T-cell (primary cell): ENCODE data around the gene ANKH. TPM values are rescaled to one million over a fixed set of nuclear protein-coding genes. Genes with fewer than 3 reads are reported as not detected.
A peak's percentile ranks its signal among the peaks of the same experiment; 100 is the strongest.

ENCODE experiments used
- ATAC-seq, 4 experiments: fragments of 200-7000 bp in 3 of 4; fragments of 150-1000 bp in 1 of 4; cut with Tn5 transposase; replicated peaks in 1 of 4; 1 replicate in 3 of 4; 2 replicates in 1 of 4; pipeline ENCODE4 v1.10.0; 2021; ENCODE audit warnings: moderate library complexity in 3 of 4, mild to moderate bottlenecking in 2 of 4, moderate number of reproducible peaks in 1 of 4
- CTCF ChIA-PET, 2 donors: fragments of 300-600 bp; sonication (Branson Sonifier 250); formaldehyde crosslinking; loops; one replicate each; lab custom pipeline; 2022; ENCODE audit warnings: antibody characterized with exemption in 2 of 2; lab: Charles Lee
- POLR2A ChIA-PET, 2 donors: fragments of 300-600 bp; sonication (Branson Sonifier 250); formaldehyde crosslinking; loops; one replicate each; lab custom pipeline; 2022; ENCODE audit warnings: antibody characterized with exemption in 2 of 2; lab: Charles Lee
- DNase-seq, 35 experiments: peaks; one replicate each; pipeline versions ENCODE4 v3.0.0 to v3.0.0-alpha.2; 2013 to 2023
- H3K27ac ChIP-seq: one replicate; pipeline ENCODE4 v1.5.1; 2013; ENCODE audit warnings: low read length
- H3K27me3 ChIP-seq, 2 experiments: replicated peaks in 1 of 2; 1 replicate in 1 of 2; 2 replicates in 1 of 2; pipeline versions ENCODE4 v1.6.1 to v1.7.0; 2013; ENCODE audit warnings: low read length in 1 of 2, mixed read lengths in 1 of 2; ENCODE audit not compliant: control insufficient read depth in 2 of 2, insufficient read depth in 2 of 2; ENCODE audit errors: extremely low read depth in 1 of 2
- H3K36me3 ChIP-seq, 2 donors: 1 replicate in 1 of 2; 2 replicates in 1 of 2; pipeline versions ENCODE4 v1.6.1 to v1.7.0; 2013; ENCODE audit warnings: low read length in 1 of 2; ENCODE audit not compliant: control insufficient read depth in 2 of 2, insufficient read depth in 1 of 2; ENCODE audit errors: extremely low read depth in 1 of 2
- H3K4me1 ChIP-seq, 2 experiments: 1 replicate in 1 of 2; 2 replicates in 1 of 2; pipeline versions ENCODE4 v1.6.1 to v1.7.0; 2013; ENCODE audit warnings: low read length in 2 of 2, mixed read lengths in 1 of 2; ENCODE audit not compliant: insufficient read depth in 2 of 2, control insufficient read depth in 1 of 2; ENCODE audit errors: extremely low read depth in 1 of 2
- H3K4me3 ChIP-seq, 2 donors: 1 replicate in 1 of 2; 2 replicates in 1 of 2; pipeline versions ENCODE4 v1.5.1 to v1.7.0; 2013; ENCODE audit warnings: mild to moderate bottlenecking in 2 of 2, low read length in 1 of 2, moderate library complexity in 1 of 2; ENCODE audit not compliant: control insufficient read depth in 1 of 2; ENCODE audit errors: extremely low read depth in 1 of 2
- H3K9me3 ChIP-seq: 2 replicates; pipeline ENCODE4 v1.7.0; 2013
- H3K27ac Mint-ChIP-seq, 2 donors: one replicate each; pipeline ENCODE4 v1.8.0; 2020 to 2021; ENCODE audit warnings: mild to moderate bottlenecking in 2 of 2, mixed read lengths in 2 of 2
- H3K27me3 Mint-ChIP-seq, 2 donors: one replicate each; pipeline ENCODE4 v1.8.0; 2021 to 2022; ENCODE audit warnings: mixed read lengths in 2 of 2
- H3K36me3 Mint-ChIP-seq: one replicate; pipeline ENCODE4 v1.8.0; 2021; ENCODE audit warnings: mixed read lengths
- H3K4me1 Mint-ChIP-seq, 3 donors: one replicate each; pipeline ENCODE4 v1.8.0; 2020 to 2022; ENCODE audit warnings: mixed read lengths in 3 of 3, mild to moderate bottlenecking in 1 of 3
- H3K4me3 Mint-ChIP-seq, 3 donors: one replicate each; pipeline ENCODE4 v1.8.0; 2020 to 2022; ENCODE audit warnings: mild to moderate bottlenecking in 3 of 3, mixed read lengths in 3 of 3, moderate library complexity in 3 of 3
- H3K9me3 Mint-ChIP-seq, 3 donors: one replicate each; pipeline ENCODE4 v1.8.0; 2020 to 2022; ENCODE audit warnings: mixed read lengths in 3 of 3
- WGBS: methylation state at CpG from one replicate; pipeline ENCODE4 v1.1.5; 2013; ENCODE audit warnings: missing lambda C conversion rate; ENCODE audit not compliant: insufficient coverage; 5-methylcytosine and 5-hydroxymethylcytosine counted together
- total RNA-seq, 35 experiments: library from RNA in 6 of 35; stranded (reverse) in 6 of 35; fragments of 120-200 nt in 1 of 35; gene quantifications; one replicate each; pipeline versions ENCODE4 v1.2.1 to v1.2.4 and lab custom pipeline; 2013 to 2026

Gene ANKH
- total RNA-seq, 5 donors from 2014 or later (not counting 1 experiment from before 2014, with no cell fraction given), result 98.9 to 200 (median 167) TPM

GRCh38 chr5:14854799-14855198 lies 16.8 kb downstream of the ANKH start:
- H3K9me3 ChIP-seq, result no peaks in the 10 kb centered on the region
- CTCF ChIA-PET, result interaction anchor here in 1 of 2 donors (1.0 kb wide), 1 partner anchor 17 kb away, joined by 3 read pairs; the partner anchor contains the start of gene ANKH
- Mint-ChIP-seq H3K27ac (peak overlapping the region in 1 of 2 donors; percentile 12), H3K36me3 (peaks cover 22% of the 10 kb centered on the region), H3K4me3 (no peak overlapping the region), H3K4me1 (peaks cover 52 to 63% (median 53%) of the 10 kb centered on the region in 3 donors), H3K27me3 (no peaks in the 10 kb centered on the region), H3K9me3 (no peaks in the 10 kb centered on the region)
- no peak overlapping the region for H3K27ac ChIP-seq
- H3K27me3 ChIP-seq, result no peaks in the 10 kb centered on the region
- no peak overlapping the region for H3K4me3 ChIP-seq
- no peaks in the 10 kb centered on the region for H3K36me3 ChIP-seq
- ATAC-seq (no peak), DNase-seq (no peak)
- POLR2A ChIA-PET, result no interaction called here
- 100% methylated on average over 3 of the region's 4 CpGs for WGBS
- H3K4me1 ChIP-seq, result no peaks in the 10 kb centered on the region

GRCh38 chr5:14853685-14854084 lies 17.9 kb downstream of the ANKH start:
- ChIA-PET POLR2A (no interaction called here), CTCF (no interaction called here)
- no peak for ATAC-seq
- no peaks in the 10 kb centered on the region for H3K27me3 ChIP-seq
- no peak overlapping the region for H3K27ac Mint-ChIP-seq
- H3K4me1 Mint-ChIP-seq, result peaks cover 47 to 60% (median 47%) of the 10 kb centered on the region in 3 donors
- H3K27ac ChIP-seq, result no peak overlapping the region
- no peaks in the 10 kb centered on the region for H3K36me3 ChIP-seq
- WGBS, result no CpG with 5 or more reads among the region's 4 CpGs
- H3K4me3 Mint-ChIP-seq, result no peak overlapping the region
- no peaks in the 10 kb centered on the region for H3K9me3 Mint-ChIP-seq
- peaks cover 28% of the 10 kb centered on the region for H3K36me3 Mint-ChIP-seq
- H3K4me1 ChIP-seq, result no peaks in the 10 kb centered on the region
- H3K4me3 ChIP-seq, result no peak overlapping the region
- H3K9me3 ChIP-seq, result no peaks in the 10 kb centered on the region
- DNase-seq, result no peak
- H3K27me3 Mint-ChIP-seq, result no peaks in the 10 kb centered on the region

- Mint-ChIP-seq H3K9me3 (no peaks in the 10 kb centered on the region), H3K27ac (no peak overlapping the region), H3K4me3 (no peak overlapping the region), H3K36me3 (peaks cover 35% of the 10 kb centered on the region), H3K4me1 (peaks cover 47 to 65% (median 47%) of the 10 kb centered on the region in 3 donors), H3K27me3 (no peaks in the 10 kb centered on the region)
- 92% methylated on average over 6 of the region's 6 CpGs for whole genome bisulfite sequencing
- DNase-seq (no peak), ATAC-seq (no peak)
- H3K27me3 ChIP-seq, result no peaks in the 10 kb centered on the region
- H3K9me3 ChIP-seq, result no peaks in the 10 kb centered on the region
- peaks cover 0 to 3% of the 10 kb centered on the region in 2 donors for H3K36me3 ChIP-seq
- CTCF ChIA-PET, result interaction anchor here in 1 of 2 donors (1.3 kb wide), 1 partner anchor 90 kb away, joined by 3 read pairs; no protein-coding TSS in a partner anchor
- no peak overlapping the region for H3K4me3 ChIP-seq
- H3K27ac ChIP-seq, result no peak overlapping the region
- no peaks in the 10 kb centered on the region for H3K4me1 ChIP-seq
- POLR2A ChIA-PET, result no interaction called here
Observed at GRCh38 chr5:14852779-14853178, 18.8 kb downstream of the ANKH start.

- ATAC-seq (no peak), DNase-seq (no peak)
- no peaks in the 10 kb centered on the region for H3K9me3 Mint-ChIP-seq
- peaks cover 35% of the 10 kb centered on the region for H3K36me3 Mint-ChIP-seq
- POLR2A ChIA-PET, result no interaction called here
- H3K27ac Mint-ChIP-seq, result peak overlapping the region; percentile 16 to 48
- no peak overlapping the region for H3K4me3 Mint-ChIP-seq
- Histone ChIP-seq H3K36me3 (peaks cover 0 to 10% of the 10 kb centered on the region in 2 donors), H3K4me1 (no peaks in the 10 kb centered on the region), H3K9me3 (no peaks in the 10 kb centered on the region), H3K27me3 (no peaks in the 10 kb centered on the region), H3K4me3 (no peak overlapping the region), H3K27ac (no peak overlapping the region)
- CTCF ChIA-PET, result interaction anchor here in 1 of 2 donors (1.3 kb wide), 1 partner anchor 91 kb away, joined by 3 read pairs; no protein-coding TSS in a partner anchor
- no peaks in the 10 kb centered on the region for H3K27me3 Mint-ChIP-seq
- H3K4me1 Mint-ChIP-seq, result peaks cover 45 to 61% (median 47%) of the 10 kb centered on the region in 3 donors
Observed at GRCh38 chr5:14851999-14852526, 19.5 kb downstream of the ANKH start.

- Mint-ChIP-seq H3K4me1 (peaks cover 41 to 57% (median 44%) of the 10 kb centered on the region in 3 donors), H3K9me3 (no peaks in the 10 kb centered on the region), H3K27ac (no peak overlapping the region), H3K36me3 (peaks cover 34% of the 10 kb centered on the region), H3K27me3 (no peaks in the 10 kb centered on the region), H3K4me3 (no peak overlapping the region)
- peaks cover 0 to 11% of the 10 kb centered on the region in 2 donors for H3K36me3 ChIP-seq
- H3K4me3 ChIP-seq, result no peak overlapping the region
- H3K4me1 ChIP-seq, result no peaks in the 10 kb centered on the region
- DNase-seq, result no peak
- H3K27me3 ChIP-seq, result no peaks in the 10 kb centered on the region
- H3K9me3 ChIP-seq, result no peaks in the 10 kb centered on the region
- ChIA-PET CTCF (interaction anchor here in 1 of 2 donors (1.3 kb wide), 1 partner anchor 91 kb away, joined by 3 read pairs; no protein-coding TSS in a partner anchor), POLR2A (interaction anchor here in 1 of 2 donors (0.6 kb wide), 1 partner anchor 55 kb away, joined by 3 read pairs; no protein-coding TSS in a partner anchor)
- no peak overlapping the region for H3K27ac ChIP-seq
- no peak for ATAC-seq
Observed at GRCh38 chr5:14851597-14851996, 20.0 kb downstream of the ANKH start.

GRCh38 chr5:14851050-14851419 lies 20.5 kb downstream of the ANKH start:
- H3K4me1 ChIP-seq, result no peaks in the 10 kb centered on the region
- peaks cover 39% of the 10 kb centered on the region for H3K36me3 Mint-ChIP-seq
- no peak overlapping the region for H3K27ac ChIP-seq
- peaks cover 35 to 55% (median 39%) of the 10 kb centered on the region in 3 donors for H3K4me1 Mint-ChIP-seq
- H3K4me3 ChIP-seq, result no peak overlapping the region
- H3K9me3 ChIP-seq, result no peaks in the 10 kb centered on the region
- CTCF ChIA-PET, result interaction anchor here in 1 of 2 donors (0.6 kb wide), 1 partner anchor 10 kb away, joined by 3 read pairs; no protein-coding TSS in a partner anchor
- H3K27me3 Mint-ChIP-seq, result no peaks in the 10 kb centered on the region
- H3K36me3 ChIP-seq, result peaks cover 0 to 15% of the 10 kb centered on the region in 2 donors
- ATAC-seq (no peak), DNase-seq (no peak)
- H3K27me3 ChIP-seq, result no peaks in the 10 kb centered on the region
- POLR2A ChIA-PET, result interaction anchor here in 1 of 2 donors (0.6 kb wide), 1 partner anchor 55 kb away, joined by 3 read pairs; no protein-coding TSS in a partner anchor
- WGBS, result 67% methylated on average over 3 of the region's 5 CpGs
- H3K4me3 Mint-ChIP-seq, result no peak overlapping the region
- H3K27ac Mint-ChIP-seq, result no peak overlapping the region
- H3K9me3 Mint-ChIP-seq, result no peaks in the 10 kb centered on the region
